Stimulated activated CD8-positive, alpha-beta memory T cell treated with anti-CD3 and anti-CD28 coated beads, Interleukin-12 subunit alpha, Interleukin-12 subunit beta, amount 100 ng/mL, for 4 hours (primary cell): Measurements from ENCODE around the gene RCAN2.

ENCODE experiments used
- DNase-seq: peaks from one replicate; pipeline ENCODE4 v3.0.0-alpha.2; 2020; ENCODE audit warnings: low read depth

The RCAN2 gene

GRCh38 chr6:46251583-46252339 lies 239.5 kb downstream of the RCAN2 start:
- DNase-seq: no peak

- DNase-seq: no peak
Measured at GRCh38 chr6:46248143-46248542, 243.1 kb downstream of the RCAN2 start.

GRCh38 chr6:46246727-46247126 lies 244.5 kb downstream of the RCAN2 start:
- DNase-seq: no peak

GRCh38 chr6:46246081-46246480 lies 245.2 kb downstream of the RCAN2 start:
- no peak for DNase-seq

- DNase-seq: no peak
Measured at GRCh38 chr6:46244670-46245069, 246.6 kb downstream of the RCAN2 start.

GRCh38 chr6:46243754-46244153 lies 247.5 kb downstream of the RCAN2 start:
- no peak for DNase-seq

GRCh38 chr6:46242921-46243320 lies 248.3 kb downstream of the RCAN2 start:
- DNase-seq: no peak

- DNase-seq: no peak
Measured at GRCh38 chr6:46240866-46241565, 250.2 kb downstream of the RCAN2 start.

- DNase-seq: no peak
Measured at GRCh38 chr6:46236752-46237151, 254.5 kb downstream of the RCAN2 start.

- no peak for DNase-seq
Measured at GRCh38 chr6:46235242-46235641, 256.0 kb downstream of the RCAN2 start.

GRCh38 chr6:46234700-46235099 lies 256.5 kb downstream of the RCAN2 start:
- DNase-seq: no peak

- DNase-seq: no peak
Measured at GRCh38 chr6:46234156-46234556, 257.1 kb downstream of the RCAN2 start.

GRCh38 chr6:46233129-46233528 lies 258.1 kb downstream of the RCAN2 start:
- DNase-seq: no peak

- DNase-seq: no peak
Measured at GRCh38 chr6:46222286-46222685, 269.0 kb downstream of the RCAN2 start.

GRCh38 chr6:46221222-46221793 lies 269.9 kb downstream of the RCAN2 start:
- DNase-seq: no peak

- DNase-seq: no peak
Measured at GRCh38 chr6:46220352-46221221, 270.7 kb downstream of the RCAN2 start.

GRCh38 chr6:46219661-46220060 lies 271.6 kb downstream of the RCAN2 start:
- DNase-seq: no peak

GRCh38 chr6:46218457-46218856 lies 272.8 kb downstream of the RCAN2 start:
- DNase-seq: no peak

GRCh38 chr6:46217671-46218131 lies 273.5 kb downstream of the RCAN2 start:
- no peak for DNase-seq

- DNase-seq: no peak
Measured at GRCh38 chr6:46216879-46217278, 274.4 kb downstream of the RCAN2 start.

GRCh38 chr6:46215777-46216176 lies 275.5 kb downstream of the RCAN2 start:
- no peak for DNase-seq

GRCh38 chr6:46215213-46215612 lies 276.0 kb downstream of the RCAN2 start:
- DNase-seq: no peak
